ENCODE results near the gene PLA2G2C.

- no peak for TF ChIP-seq EZH2 (IDR thresholded peaks at IDR 0.05; ENCODE audit: borderline replicate concordance, low read depth, low read length, severe bottlenecking)
- no peak for TF ChIP-seq CTCF (IDR thresholded peaks at IDR 0.05; ENCODE audit: extremely low read depth in 1 of 2, insufficient read depth in 1 of 2, low read depth in 1 of 2, low read length in 2 of 2)
- TF ChIP-seq POLR2A (IDR thresholded peaks at IDR 0.05; ENCODE audit: low read depth, low read length), result no peak
- no peak for TF ChIP-seq MAX (IDR thresholded peaks at IDR 0.05; ENCODE audit: insufficient read depth, insufficient read length)
- TF ChIP-seq POLR2AphosphoS5 (IDR thresholded peaks at IDR 0.05; ENCODE audit: insufficient read depth, low read depth, low read length), result no peak
- no peak for TF ChIP-seq JUN (IDR thresholded peaks at IDR 0.05; ENCODE audit: borderline replicate concordance, insufficient read depth, insufficient read length, low read depth)
Observed at GRCh38 chr1:20143318-20143717, 43.0 kb downstream of the PLA2G2C start.

Measured in endothelial cell of umbilical vein (primary cell).